HS-5 (cell line): Measurements from ENCODE around the gene GRM4.
"Not testable (repeated sequence)": the region's sequence is repeated elsewhere in the genome, so short reads cannot be mapped to it uniquely, and the experiment has no call there.

Source experiments
- DNase-seq: peaks from one replicate; pipeline ENCODE4 v3.0.0-alpha.2; 2012; ENCODE audit warnings: low read depth

The GRM4 gene

GRCh38 chr6:34043359-34043758 is 102.5 kb downstream of the GRM4 start:
- DNase-seq, result no peak

- not testable (repeated sequence) for DNase-seq
These were observed 103.9 kb downstream of the GRM4 start for GRCh38 chr6:34041998-34042397.

- no peak for DNase-seq
These were observed 104.5 kb downstream of the GRM4 start for GRCh38 chr6:34041385-34041784.

- DNase-seq, result no peak
These were observed 105.9 kb downstream of the GRM4 start for GRCh38 chr6:34039943-34040342.

GRCh38 chr6:34037151-34037550 is 108.7 kb downstream of the GRM4 start:
- DNase-seq, result no peak

GRCh38 chr6:34036357-34037069 is 109.4 kb downstream of the GRM4 start:
- DNase-seq, result no peak

GRCh38 chr6:34035704-34036356 is 110.1 kb downstream of the GRM4 start:
- DNase-seq, result no peak

GRCh38 chr6:34035161-34035560 is 110.7 kb downstream of the GRM4 start:
- no peak for DNase-seq

GRCh38 chr6:34032856-34033255 is 113.0 kb downstream of the GRM4 start:
- DNase-seq, result no peak

- DNase-seq, result no peak
These were observed 114.1 kb downstream of the GRM4 start for GRCh38 chr6:34031625-34032383.

GRCh38 chr6:34030831-34031624 is 114.9 kb downstream of the GRM4 start:
- DNase-seq, result no peak

GRCh38 chr6:34029489-34030280 is 116.2 kb downstream of the GRM4 start:
- DNase-seq, result no peak

GRCh38 chr6:34028691-34029360 is 117.1 kb downstream of the GRM4 start:
- no peak for DNase-seq

- no peak for DNase-seq
These were observed 117.9 kb downstream of the GRM4 start for GRCh38 chr6:34027939-34028441.

GRCh38 chr6:34027445-34027936 is 118.4 kb downstream of the GRM4 start:
- DNase-seq, result no peak

GRCh38 chr6:34025861-34026260 is 120.0 kb downstream of the GRM4 start:
- no peak for DNase-seq

GRCh38 chr6:34025112-34025807 is 120.6 kb downstream of the GRM4 start:
- DNase-seq, result no peak

GRCh38 chr6:34022873-34023255 is 123.0 kb downstream of the GRM4 start:
- no peak for DNase-seq

- DNase-seq, result no peak
These were observed 123.5 kb downstream of the GRM4 start for GRCh38 chr6:34022250-34022872.
